Omental fat pad (tissue), 4 donors: ENCODE measurements around the gene CYP2A13. TPM values are rescaled to one million over a fixed set of nuclear protein-coding genes. Genes with fewer than 3 reads are reported as not detected.
"Not testable (repeated sequence)": the region's sequence is repeated elsewhere in the genome, so short reads cannot be mapped to it uniquely, and the experiment has no call there.

Experiments
- ATAC-seq: fragments of 150-250 bp; one replicate; pipeline ENCODE4 v1.9.1; 2016; ENCODE audit warnings: mild to moderate bottlenecking, moderate library complexity; ENCODE audit not compliant: low FRiP score
- DNase-seq: peaks from one replicate; pipeline ENCODE4 v3.0.0-alpha.2; 2019; ENCODE audit warnings: low spot score
- CTCF ChIP-seq, 3 donors: fragments of 450-650 bp; IDR thresholded peaks; one replicate each; pipeline ENCODE4 v1.5.1; 2016 to 2017; ENCODE audit warnings: antibody characterized with exemption in 3 of 3, mild to moderate bottlenecking in 3 of 3, moderate library complexity in 2 of 3
- total RNA-seq, 4 donors: library from RNA; depleted of rRNA; stranded (reverse); fragments of >200 nt; gene quantifications; one replicate each; pipeline ENCODE4 v1.1.0, GENCODE V29; 2016

CYP2A13 gene
- total RNA-seq, 4 donors from 2014 or later, result not detected

GRCh38 chr19:41085748-41086415 is 2.4 kb upstream of the CYP2A13 start:
- ATAC-seq (no peak), DNase-seq (no peak)
- no peak for TF ChIP-seq CTCF (IDR thresholded peaks at IDR 0.05)

GRCh38 chr19:41089959-41090358 is 1.7 kb downstream of the CYP2A13 start:
- DNase-seq (no peak), ATAC-seq (no peak)
- TF ChIP-seq CTCF (IDR thresholded peaks at IDR 0.05), result no peak

DNA sequence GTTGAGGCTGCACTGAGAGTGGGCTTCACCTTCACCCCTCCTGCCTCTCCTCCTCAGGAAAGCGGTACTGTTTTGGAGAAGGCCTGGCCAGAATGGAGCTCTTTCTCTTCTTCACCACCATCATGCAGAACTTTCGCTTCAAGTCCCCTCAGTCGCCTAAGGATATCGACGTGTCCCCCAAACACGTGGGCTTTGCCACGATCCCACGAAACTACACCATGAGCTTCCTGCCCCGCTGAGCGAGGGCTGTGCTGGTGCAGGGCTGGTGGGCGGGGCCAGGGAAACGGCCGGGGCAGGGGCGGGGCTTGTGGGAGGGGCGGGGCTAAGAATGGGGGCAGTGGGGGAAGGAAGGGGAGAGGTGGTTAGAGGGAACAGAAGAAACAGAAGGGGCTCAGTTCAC is 7.5 kb downstream of the CYP2A13 start:
- no peak for DNase-seq
- TF ChIP-seq CTCF (IDR thresholded peaks at IDR 0.05), result no peak
- ATAC-seq, result no peak

DNA sequence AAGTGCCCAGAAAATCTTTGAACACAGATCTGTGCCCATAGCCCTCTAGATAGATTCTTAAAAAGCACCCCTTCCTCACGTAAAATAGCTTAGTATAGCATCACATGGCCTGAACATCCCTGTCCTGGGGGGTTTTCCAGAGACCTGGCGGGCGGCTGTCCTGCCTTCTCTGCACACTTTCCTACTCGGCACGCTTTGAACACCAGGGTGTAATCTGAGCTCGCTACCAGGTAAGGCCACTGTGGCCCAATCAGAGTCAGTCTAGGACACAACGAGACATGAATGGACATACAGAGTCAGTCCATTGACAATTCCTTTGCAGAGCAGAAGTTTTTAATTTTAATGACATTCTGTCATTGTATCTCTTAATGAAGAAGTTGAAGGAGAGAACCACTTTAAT is 8.1 kb downstream of the CYP2A13 start:
- DNase-seq (no peak), ATAC-seq (no peak)
- TF ChIP-seq CTCF (IDR thresholded peaks at IDR 0.05), result no peak

DNA sequence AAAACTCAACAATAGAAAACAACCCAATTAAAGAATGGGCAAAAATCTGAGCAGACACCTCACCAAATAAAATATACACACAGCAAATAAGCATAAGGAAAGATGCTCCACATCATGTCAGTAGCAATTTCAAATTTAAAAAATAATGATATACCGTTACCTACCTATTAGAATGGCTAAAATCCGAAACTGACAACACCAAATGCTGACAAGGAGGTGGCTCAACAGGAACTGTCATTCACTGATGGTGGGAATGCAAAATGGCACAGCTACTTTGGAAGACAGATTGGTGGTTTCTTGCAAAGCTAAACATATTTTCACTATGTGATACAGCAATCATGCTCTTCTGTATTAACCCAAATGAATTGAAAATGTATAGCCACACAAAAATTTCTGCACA is 9.1 kb downstream of the CYP2A13 start:
- ATAC-seq (no peak), DNase-seq (no peak)
- no peak for TF ChIP-seq CTCF (IDR thresholded peaks at IDR 0.05)

DNA sequence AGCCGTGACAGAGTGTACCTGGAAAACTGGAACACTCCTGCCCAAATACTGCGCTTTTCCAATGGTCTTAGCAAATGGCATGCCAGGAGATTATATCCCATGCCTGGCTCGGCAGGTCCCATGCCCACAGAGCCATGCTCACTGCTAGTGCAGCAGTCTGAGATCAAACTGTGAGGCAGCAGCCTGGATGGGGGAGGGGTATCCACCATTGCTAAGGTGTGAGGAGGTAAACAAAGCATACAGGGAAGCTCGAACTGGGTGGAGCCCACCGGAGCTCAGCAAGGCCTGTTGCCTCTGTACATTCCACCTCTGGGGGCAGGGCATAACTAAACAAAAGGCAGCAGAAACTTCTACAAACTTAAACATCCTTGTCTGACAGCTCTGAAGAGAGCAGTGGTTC is 10.5 kb downstream of the CYP2A13 start:
- ATAC-seq, result no peak
- TF ChIP-seq CTCF (IDR thresholded peaks at IDR 0.05), result no peak
- DNase-seq, result no peak

- ATAC-seq, DNase-seq: not testable (repeated sequence)
Measured at GRCh38 chr19:41102210-41102609, 14.0 kb downstream of the CYP2A13 start.
